Suprapubic skin (tissue), 4 donors: ENCODE measurements around the gene LCAT. TPM values are rescaled to one million over a fixed set of nuclear protein-coding genes. Genes with fewer than 3 reads are reported as not detected.

Experiments
- DNase-seq, 2 donors: peaks; one replicate each; pipeline ENCODE4 v3.0.0-alpha.2; 2019; ENCODE audit warnings: low spot score in 2 of 2
- H3K27ac ChIP-seq: fragments of 200-600 bp; sonication (generic); one replicate; pipeline ENCODE4 v1.5.1; 2019
- H3K27me3 ChIP-seq: fragments of 200-600 bp; sonication (generic); one replicate; pipeline ENCODE4 v1.5.1; 2019
- H3K36me3 ChIP-seq: fragments of 200-600 bp; sonication (generic); one replicate; pipeline ENCODE4 v1.5.1; 2019
- H3K4me1 ChIP-seq: fragments of 200-600 bp; sonication (generic); one replicate; pipeline ENCODE4 v1.5.1; 2019
- H3K4me3 ChIP-seq: fragments of 200-600 bp; sonication (generic); one replicate; pipeline ENCODE4 v1.5.1; 2019; ENCODE audit warnings: mild to moderate bottlenecking
- H3K9me3 ChIP-seq: fragments of 200-600 bp; sonication (generic); one replicate; pipeline ENCODE4 v1.5.1; 2019
- EP300 ChIP-seq: sonication (generic); formaldehyde crosslinking; IDR thresholded peaks from one replicate; pipeline ENCODE4 v1.6.1; 2017; ENCODE audit warnings: antibody characterized with exemption
- POLR2A ChIP-seq, 2 donors: fragments of 450-650 bp; IDR thresholded peaks; one replicate each; pipeline ENCODE4 v1.6.1; 2017; ENCODE audit warnings: antibody characterized with exemption in 2 of 2, mild to moderate bottlenecking in 2 of 2, moderate library complexity in 2 of 2
- POLR2AphosphoS5 ChIP-seq, 3 donors: sonication (generic); formaldehyde crosslinking; IDR thresholded peaks; one replicate each; pipeline ENCODE4 v1.6.1; 2017; ENCODE audit warnings: antibody characterized with exemption in 3 of 3
- WGBS: methylation state at CpG from one replicate; pipeline ENCODE4 v1.1.5; 2018; 5-methylcytosine and 5-hydroxymethylcytosine counted together
- total RNA-seq, 4 donors: library from RNA; depleted of rRNA; stranded (reverse); fragments of >200 nt; gene quantifications; one replicate each; pipeline ENCODE4 v1.1.0, GENCODE V29; 2016
- TF ChIP-seq, protein P1 (sequence below), 2 donors: fragments of 200-600 bp in 1 of 2; fragments of 450-650 bp in 1 of 2; sonication (generic) in 1 of 2; IDR thresholded peaks; one replicate each; pipeline ENCODE4 v1.5.1; 2016 to 2019; ENCODE audit warnings: antibody characterized with exemption in 2 of 2, mild to moderate bottlenecking in 1 of 2, moderate library complexity in 1 of 2

The LCAT gene
- total RNA-seq, 4 donors from 2014 or later, result 10.6 to 61.4 (median 22.6) TPM

GRCh38 chr16:67951485-67951884, 7.6 kb upstream of the LCAT start:
- TF ChIP-seq POLR2A (IDR thresholded peaks at IDR 0.05) (no peak), POLR2AphosphoS5 (IDR thresholded peaks at IDR 0.05) (no peak), EP300 (no peak)
- TF ChIP-seq, protein P1, sequence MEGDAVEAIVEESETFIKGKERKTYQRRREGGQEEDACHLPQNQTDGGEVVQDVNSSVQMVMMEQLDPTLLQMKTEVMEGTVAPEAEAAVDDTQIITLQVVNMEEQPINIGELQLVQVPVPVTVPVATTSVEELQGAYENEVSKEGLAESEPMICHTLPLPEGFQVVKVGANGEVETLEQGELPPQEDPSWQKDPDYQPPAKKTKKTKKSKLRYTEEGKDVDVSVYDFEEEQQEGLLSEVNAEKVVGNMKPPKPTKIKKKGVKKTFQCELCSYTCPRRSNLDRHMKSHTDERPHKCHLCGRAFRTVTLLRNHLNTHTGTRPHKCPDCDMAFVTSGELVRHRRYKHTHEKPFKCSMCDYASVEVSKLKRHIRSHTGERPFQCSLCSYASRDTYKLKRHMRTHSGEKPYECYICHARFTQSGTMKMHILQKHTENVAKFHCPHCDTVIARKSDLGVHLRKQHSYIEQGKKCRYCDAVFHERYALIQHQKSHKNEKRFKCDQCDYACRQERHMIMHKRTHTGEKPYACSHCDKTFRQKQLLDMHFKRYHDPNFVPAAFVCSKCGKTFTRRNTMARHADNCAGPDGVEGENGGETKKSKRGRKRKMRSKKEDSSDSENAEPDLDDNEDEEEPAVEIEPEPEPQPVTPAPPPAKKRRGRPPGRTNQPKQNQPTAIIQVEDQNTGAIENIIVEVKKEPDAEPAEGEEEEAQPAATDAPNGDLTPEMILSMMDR (IDR thresholded peaks at IDR 0.05), result no peak
- Histone ChIP-seq H3K4me3 (no peak overlapping the region), H3K27me3 (no peaks in the 10 kb centered on the region), H3K36me3 (peaks cover 88% of the 10 kb centered on the region), H3K4me1 (peaks cover 14% of the 10 kb centered on the region), H3K9me3 (no peaks in the 10 kb centered on the region), H3K27ac (no peak overlapping the region)
- DNase-seq, result no peak
- 80% methylated on average over 1 of the region's 12 CpGs for WGBS

DNA sequence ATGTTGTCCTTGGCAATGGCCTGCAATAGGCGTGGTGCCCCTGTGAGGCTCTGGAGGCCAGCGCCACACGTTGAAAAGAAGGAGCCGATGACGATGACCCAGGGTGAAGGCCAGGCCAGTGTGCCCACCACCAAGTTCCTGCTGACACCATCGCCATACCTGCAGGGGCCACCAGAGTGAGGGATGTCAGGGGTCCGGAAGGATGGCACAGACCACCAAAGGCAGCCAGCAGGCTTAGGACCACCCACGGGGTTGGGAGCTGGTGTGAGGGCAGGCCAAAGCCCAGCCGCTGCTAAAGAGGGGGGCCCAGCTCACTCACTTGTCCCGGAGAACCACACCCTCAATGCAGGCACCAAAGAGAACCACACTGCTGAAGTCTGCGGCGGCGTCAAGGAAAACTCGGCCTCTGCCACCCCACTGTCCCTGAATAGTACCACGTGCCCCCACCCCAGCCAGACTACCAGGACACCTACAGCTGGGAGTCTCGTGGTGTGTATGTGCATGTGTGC, 6.5 kb upstream of the LCAT start:
- H3K36me3 ChIP-seq, result peaks cover 93% of the 10 kb centered on the region
- WGBS, result 83% methylated on average over 15 of the region's 16 CpGs
- no peaks in the 10 kb centered on the region for H3K9me3 ChIP-seq
- H3K4me1 ChIP-seq, result peaks cover 18% of the 10 kb centered on the region
- no peak overlapping the region for H3K4me3 ChIP-seq
- no peak for DNase-seq
- no peak overlapping the region for H3K27ac ChIP-seq
- TF ChIP-seq POLR2A (IDR thresholded peaks at IDR 0.05) (no peak), POLR2AphosphoS5 (IDR thresholded peaks at IDR 0.05) (no peak), EP300 (no peak)
- TF ChIP-seq, protein P1 (IDR thresholded peaks at IDR 0.05), result no peak
- no peaks in the 10 kb centered on the region for H3K27me3 ChIP-seq

GRCh38 chr16:67949645-67950044, 5.7 kb upstream of the LCAT start:
- no peaks in the 10 kb centered on the region for H3K9me3 ChIP-seq
- peaks cover 25% of the 10 kb centered on the region for H3K4me1 ChIP-seq
- DNase-seq, result no peak
- no peaks in the 10 kb centered on the region for H3K27me3 ChIP-seq
- TF ChIP-seq POLR2AphosphoS5 (IDR thresholded peaks at IDR 0.05), result no peak
- TF ChIP-seq, protein P1 (IDR thresholded peaks at IDR 0.05), result no peak
- TF ChIP-seq POLR2A (IDR thresholded peaks at IDR 0.05), result no peak
- no peak for TF ChIP-seq EP300
- 89% methylated on average over 11 of the region's 11 CpGs for WGBS
- H3K4me3 ChIP-seq, result no peak overlapping the region
- no peak overlapping the region for H3K27ac ChIP-seq
- peaks cover 93% of the 10 kb centered on the region for H3K36me3 ChIP-seq

GRCh38 chr16:67948015-67948414, 4.1 kb upstream of the LCAT start:
- H3K36me3 ChIP-seq, result peaks cover 94% of the 10 kb centered on the region
- no peaks in the 10 kb centered on the region for H3K27me3 ChIP-seq
- DNase-seq, result no peak
- TF ChIP-seq, protein P1 (IDR thresholded peaks at IDR 0.05), result no peak
- no peak for TF ChIP-seq POLR2A (IDR thresholded peaks at IDR 0.05)
- no peak for TF ChIP-seq EP300
- H3K4me1 ChIP-seq, result peaks cover 41% of the 10 kb centered on the region
- WGBS, result 40% methylated on average over 8 of the region's 15 CpGs
- no peaks in the 10 kb centered on the region for H3K9me3 ChIP-seq
- no peak overlapping the region for H3K4me3 ChIP-seq
- H3K27ac ChIP-seq, result no peak overlapping the region

DNA sequence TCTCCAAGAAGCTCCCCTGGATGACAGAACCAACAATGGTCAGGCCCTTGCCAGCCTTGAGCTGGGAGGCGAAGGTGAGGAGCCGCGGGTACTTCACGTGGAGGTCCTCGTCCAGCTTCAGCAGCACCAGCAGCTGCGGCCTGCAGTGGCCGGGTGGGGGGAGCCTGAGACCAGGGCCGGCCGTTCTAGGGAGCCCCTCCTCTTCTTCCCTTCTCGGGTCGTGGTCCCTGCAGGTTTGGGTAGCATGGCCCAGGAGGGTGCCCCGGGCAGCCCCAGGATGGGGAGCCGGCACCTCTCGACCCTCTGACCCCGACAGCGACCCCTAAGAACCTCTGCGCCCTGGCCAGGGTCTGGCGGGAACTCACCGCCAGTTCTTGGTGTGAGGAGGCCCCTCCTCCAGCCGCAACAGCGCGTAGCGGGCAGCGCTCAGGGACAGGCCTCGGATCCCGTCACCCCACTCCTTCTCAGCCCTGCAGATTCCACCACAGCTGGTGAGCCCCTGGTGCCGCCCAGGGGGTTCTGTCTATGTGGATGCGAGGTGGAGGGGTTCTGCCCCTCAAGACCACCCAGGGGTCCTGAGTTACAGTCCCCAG, 3.1 kb upstream of the LCAT start:
- TF ChIP-seq POLR2A (IDR thresholded peaks at IDR 0.05) (no peak), EP300 (no peak), POLR2AphosphoS5 (IDR thresholded peaks at IDR 0.05) (no peak)
- TF ChIP-seq, protein P1 (IDR thresholded peaks at IDR 0.05), result no peak
- Histone ChIP-seq H3K27me3 (no peaks in the 10 kb centered on the region), H3K9me3 (no peaks in the 10 kb centered on the region), H3K27ac (no peak overlapping the region), H3K36me3 (peaks cover 97% of the 10 kb centered on the region), H3K4me1 (peaks cover 50% of the 10 kb centered on the region), H3K4me3 (no peak overlapping the region)
- DNase-seq, result no peak
- WGBS, result 98% methylated on average over 10 of the region's 28 CpGs
